GM18517 (cell line): ENCODE data around the gene FN3KRP.

Source experiments
- ATAC-seq: cut with Tn5 transposase; IDR thresholded peaks from one replicate; pipeline ENCODE4 v1.9.1; 2021; ENCODE audit warnings: mild to moderate bottlenecking, moderate library complexity; ENCODE audit not compliant: unreplicated experiment

The FN3KRP gene

DNA sequence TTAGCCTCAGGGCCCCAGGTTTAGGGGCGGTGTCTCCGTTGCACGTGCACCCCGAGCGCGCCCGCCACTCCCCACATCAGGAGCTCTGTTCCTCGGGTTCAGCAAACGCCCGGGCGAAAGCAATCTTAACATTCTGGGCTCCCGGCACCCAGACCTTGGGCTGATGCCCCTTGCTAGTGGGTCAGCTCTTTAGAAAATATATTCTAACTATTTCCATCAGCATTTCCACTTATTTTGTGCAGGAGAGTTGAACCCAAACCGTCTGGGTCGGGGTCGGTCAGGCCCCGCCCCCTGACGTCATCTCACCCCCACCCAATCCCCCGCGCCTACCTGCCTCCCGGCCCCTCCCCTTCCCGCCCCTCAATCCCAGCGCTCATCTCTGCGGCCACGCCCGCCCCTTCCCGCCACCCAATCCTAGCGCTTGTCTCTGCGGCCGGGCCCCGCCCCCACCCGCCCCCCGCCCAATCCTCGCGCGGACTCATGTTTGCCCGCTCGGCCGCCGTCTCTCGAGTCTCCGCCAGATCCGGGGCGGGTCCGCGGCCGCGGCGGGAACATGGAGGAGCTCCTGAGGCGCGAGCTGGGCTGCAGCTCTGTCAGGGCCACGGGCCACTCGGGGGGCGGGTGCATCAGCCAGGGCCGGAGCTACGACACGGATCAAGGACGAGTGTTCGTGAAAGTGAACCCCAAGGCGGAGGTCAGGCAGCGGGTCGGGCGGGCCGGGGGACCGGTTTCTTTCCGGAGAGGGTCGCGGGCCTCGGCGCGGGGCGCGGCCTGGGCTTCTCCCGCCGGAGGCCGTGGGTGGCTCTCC, at the start of gene FN3KRP:
TSS of gene FN3KRP (plus strand) at position 504 of the 808 bp plus-strand sequence. CDS start at position 554, 50 bp downstream.
- no peak for ATAC-seq

DNA sequence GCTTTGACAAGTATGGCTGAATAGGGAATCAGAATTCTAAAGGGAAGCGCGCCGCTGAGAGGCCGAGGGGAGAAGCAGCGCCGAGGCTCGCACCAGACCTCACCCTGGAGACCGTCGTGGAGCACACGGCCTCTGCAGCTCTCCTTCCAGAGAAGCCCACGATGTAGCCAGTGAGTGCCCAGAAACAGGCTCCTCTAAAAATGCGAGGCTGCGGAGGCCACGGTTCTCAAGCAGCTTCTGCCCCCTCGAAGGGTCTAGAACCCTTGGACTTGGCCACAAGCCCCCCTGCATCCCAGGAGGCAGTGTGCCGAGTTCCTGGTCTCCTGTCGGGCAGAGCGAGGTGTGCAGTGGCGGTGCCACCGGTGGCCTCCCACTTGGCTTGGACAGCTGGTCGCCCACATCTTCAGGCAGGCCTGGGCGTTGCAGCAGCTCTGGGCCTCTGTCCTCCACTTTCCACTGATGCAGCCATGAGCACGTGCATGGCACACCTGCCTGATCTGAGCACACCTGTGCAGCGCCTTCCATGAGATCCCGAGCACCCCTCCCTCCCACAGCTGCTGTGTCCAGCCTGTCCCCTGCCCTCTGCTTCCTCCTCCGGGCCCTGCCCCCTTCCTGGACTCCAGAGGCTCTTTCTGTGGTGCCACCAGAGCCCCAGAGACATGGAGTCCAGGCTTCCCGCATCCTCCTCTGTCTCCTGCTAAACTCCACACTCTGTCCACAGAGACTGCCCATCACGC, 49.4 kb upstream of the FN3KRP start:
- ATAC-seq, result no peak

- no peak for ATAC-seq
Measured at GRCh38 chr17:82667668-82668000, 48.9 kb upstream of the FN3KRP start.

GRCh38 chr17:82668024-82668630, 48.4 kb upstream of the FN3KRP start:
- ATAC-seq, result no peak

GRCh38 chr17:82668631-82669099, 47.8 kb upstream of the FN3KRP start:
- no peak for ATAC-seq

DNA sequence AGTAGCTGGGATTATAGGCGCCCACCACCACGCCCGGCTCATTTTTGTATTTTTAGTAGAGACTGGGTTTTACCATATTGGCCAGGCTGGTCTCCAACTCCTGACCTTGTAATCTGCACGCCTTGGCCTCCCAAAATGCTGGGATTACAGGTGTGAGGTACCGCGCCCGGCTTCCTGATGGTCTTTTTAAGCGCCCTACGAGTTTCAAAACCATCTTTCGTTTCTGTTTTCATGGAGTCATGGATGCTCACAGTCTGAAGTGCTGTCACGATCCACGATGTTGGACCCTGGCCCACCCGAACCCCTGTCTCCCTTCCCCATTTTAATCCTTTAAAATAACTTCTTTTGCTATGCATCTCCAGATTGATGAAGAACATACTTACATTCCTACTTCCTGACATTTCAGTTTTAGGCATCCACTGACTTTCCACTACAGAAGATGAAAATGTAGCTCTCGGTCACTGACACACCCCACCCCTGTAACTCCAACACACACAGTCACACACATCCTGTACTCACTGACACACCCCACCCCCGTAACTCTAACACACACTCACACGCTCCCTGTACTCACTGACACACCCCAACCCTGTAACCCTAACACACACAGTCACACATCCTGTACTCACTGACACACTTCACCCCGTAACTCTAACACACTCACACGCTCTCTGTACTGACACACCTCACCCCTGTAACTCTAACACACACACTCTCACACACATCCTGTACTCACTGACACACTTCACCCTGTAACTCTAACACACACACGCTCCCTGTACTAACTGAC, 45.6 kb upstream of the FN3KRP start:
- no peak for ATAC-seq

DNA sequence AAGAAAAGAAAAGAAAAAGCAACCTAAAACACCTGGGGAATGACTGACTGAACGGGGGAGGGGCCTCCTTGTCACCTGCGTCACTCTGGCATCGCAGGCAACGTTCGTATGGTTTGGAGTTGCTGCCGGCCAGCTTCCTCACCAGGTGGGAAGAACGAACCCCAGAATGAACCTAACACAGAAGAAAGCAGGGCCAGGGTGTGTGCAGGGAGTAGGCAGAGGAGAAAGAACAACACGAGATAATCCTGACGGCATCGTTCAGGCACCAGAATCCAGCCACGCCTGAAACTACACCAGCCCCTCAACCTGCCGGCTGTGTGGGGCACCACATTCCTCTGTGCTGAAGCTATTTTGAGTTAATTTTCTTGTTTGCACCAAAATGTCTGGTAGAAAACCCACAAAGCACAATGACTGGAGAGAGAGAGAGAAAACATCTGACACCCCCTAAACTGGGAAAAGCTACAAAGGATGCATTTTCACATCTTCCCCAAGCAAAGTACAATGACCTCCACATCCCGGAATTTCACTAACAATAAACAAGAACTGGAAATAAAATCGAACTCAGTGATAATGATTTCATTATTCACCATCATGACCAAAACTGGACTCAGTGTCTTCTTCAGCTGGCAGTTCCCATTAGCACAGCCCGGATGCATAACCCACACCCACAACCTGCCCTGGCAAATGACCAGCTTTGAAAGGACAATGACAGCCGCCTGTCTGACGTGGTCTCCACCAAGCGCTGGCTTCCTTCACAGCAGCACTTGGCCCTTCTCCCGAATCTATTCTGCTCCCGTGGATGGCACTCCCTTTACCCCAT, 41.6 kb upstream of the FN3KRP start:
- ATAC-seq, result no peak

- ATAC-seq, result no peak
Measured at GRCh38 chr17:82675476-82676245, 40.8 kb upstream of the FN3KRP start.

GRCh38 chr17:82677353-82677925, 39.1 kb upstream of the FN3KRP start:
- ATAC-seq, result no peak

DNA sequence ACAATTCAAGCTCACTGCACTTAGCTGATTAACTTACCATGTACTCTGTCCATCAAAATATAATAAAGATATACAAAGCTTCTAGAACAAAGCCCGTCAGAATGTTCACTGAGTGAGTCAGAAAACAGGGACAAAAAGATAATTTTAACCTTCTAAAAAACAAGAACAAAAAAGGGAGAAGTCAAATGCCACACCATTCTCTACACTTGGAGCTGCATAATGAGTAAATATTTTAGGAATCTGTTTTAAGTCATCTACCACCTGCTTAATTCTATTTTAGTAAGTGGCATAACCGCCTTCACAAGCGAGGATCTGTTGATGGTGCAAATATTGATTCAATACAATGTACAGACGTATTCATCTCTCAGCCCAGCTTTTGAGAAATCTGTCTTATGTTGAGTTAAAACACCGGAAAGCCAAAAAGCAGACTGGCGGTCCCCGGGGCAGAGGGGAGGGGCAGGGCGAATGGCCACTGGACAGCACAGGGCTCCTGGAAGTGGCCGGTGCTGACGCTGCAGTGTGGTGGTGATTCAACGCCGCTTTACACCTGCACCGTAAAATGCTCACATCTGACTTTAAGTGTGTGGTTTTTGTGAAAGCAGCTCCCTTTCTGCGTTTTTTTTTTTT, 38.1 kb upstream of the FN3KRP start:
- no peak for ATAC-seq

DNA sequence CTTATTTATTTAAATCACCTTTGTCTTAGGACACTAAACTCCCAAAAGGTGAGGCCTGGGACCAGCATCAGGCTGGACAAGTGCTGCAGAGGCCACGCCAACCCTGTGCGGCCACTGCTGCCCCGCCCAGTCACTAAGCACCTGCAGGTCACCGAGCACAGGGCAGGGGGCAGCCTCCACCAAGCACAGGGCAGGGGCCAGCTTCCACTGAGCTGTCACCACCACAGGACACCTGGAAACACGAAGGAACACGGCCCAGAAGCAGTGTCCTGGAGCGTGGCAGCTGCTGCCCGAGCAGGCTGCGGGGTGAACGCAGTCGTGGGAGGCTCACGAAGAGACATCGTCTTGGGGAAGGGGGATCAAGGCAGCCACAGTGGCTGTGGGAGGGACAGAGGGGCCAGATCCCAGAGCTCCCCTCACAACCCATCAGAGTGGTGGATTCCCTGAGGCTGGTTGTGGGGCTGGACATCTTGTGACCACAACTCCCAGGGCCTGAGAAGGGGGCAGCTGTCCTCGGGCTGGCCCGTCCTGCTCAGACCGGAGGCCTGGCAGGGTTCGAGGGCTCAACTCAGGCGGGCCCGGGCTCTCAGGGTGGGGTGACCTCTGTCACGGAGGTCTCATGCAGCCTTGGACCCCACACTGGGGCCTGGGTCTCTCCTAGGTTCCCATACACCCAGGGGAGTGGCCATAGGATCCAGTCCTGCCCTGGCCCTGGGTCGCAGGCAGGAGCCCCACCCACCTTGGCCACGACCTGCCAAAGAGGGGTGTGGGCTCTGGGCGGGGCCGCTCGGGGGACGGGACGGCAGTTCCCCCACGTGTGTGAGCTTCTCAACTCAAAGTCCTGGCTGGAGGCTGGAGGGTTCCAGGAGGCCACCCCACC, 36.7 kb upstream of the FN3KRP start:
- ATAC-seq, result no peak

DNA sequence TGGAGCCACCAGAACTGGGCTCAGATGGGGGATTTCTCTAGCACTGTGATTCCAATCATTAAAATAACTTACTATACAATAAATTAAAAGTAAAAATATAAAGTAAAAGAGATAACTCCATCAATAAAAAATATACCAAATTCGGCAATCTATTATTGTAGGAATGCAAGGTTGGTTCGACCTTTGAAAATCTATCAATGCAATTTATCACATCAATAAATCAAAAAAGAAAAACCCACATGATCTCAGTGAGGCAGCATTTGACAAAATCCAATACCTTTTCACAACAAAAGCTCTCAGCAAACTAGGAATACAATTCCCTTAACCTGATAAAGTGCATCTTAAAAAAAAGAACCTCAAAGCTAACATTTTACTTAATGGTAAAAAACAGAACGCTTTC, 35.0 kb upstream of the FN3KRP start:
- ATAC-seq, result no peak

DNA sequence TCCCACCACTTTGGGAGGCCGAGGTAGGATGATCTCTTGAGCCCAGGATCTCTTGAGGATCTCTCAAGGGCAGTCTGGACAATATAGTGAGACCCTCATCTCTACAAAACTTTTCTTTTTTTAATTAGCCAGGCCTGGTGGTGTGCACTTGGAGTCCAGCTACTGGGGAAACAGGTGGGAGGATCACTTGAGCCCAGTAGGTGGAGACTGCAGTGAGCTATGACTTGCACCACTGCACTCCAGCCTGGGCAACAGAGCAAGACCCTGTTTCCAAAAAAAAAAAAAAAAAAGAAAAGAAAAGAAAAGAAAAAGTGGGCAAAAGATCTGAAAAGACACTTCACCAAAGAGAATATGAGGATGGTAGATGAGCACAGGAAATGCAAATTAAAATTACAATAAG, 33.0 kb upstream of the FN3KRP start:
- no peak for ATAC-seq

DNA sequence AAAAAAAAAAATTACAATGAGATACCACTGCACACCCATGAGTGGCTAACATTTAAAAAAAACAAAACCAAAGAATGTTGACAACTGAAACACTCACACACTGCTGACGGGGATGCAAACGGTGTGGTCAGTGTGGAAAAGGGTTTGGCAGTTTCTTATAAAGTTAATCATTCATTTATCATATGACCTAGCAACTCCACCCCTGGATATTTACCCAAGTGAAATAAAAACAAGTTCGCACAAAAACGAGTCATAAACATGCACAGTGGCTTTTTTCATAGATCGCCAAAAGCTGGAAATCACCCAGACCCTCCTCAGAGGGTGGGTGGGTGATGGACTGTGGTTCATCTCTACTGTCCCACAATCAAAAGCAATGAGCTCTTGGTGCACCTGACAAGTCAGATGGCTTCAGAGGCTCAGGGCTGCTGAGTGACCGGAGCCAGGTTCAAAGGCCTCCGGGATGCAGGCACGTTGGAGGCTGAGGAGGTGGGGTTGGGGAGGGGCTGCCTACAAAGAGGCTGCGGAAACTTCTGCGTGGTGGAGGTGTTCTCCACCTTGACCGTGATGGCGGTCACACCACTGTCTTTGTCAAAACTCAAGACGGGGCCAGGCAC, 32.2 kb upstream of the FN3KRP start:
- no peak for ATAC-seq

GRCh38 chr17:82685291-82685690, 31.2 kb upstream of the FN3KRP start:
- ATAC-seq, result no peak

DNA sequence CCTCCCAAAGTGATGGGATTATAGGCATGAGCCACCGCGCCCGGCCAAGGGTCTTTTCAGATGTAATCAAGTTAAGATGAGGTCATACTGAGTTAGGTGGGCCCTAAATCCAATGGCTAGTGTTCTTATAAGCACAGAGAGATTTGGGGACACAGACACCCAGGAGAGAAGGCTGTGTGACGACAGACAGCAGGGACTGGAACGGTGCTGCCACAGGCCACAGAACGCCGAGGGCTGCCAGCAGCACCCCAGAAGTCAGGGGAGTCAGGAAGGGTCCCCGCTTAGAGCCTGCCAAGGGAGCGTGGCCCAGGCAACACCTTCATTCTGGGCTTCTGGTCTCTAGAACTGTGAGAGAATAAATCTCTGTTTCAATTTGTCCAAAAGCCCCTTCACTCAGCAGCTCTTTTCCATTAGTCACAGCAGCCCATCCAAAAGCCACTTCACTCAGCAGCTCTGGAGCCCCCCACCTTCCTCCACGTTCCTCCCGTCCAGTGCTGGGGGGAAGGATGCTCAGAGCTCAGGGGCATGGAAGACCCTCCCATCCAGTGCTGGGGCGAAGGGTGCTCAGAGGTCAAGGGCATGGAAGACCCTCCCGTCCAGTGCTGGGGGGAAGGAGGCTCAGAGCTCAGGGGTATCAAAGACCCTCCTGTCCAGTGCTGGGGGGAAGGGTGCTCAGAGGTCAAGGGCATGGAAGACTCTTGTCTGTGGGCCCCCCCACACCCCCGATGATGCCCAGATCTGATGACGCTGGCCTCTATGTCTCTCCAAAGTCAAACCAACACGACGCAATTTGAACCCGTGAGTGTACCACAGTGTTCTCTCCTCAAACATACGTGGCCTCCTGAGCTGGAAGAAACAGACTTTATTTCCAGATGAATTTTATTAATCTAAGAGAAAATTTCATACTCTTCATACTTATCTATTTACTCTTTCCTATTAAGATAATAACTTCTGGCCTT, 29.9 kb upstream of the FN3KRP start:
- no peak for ATAC-seq
